Erythroblast (primary cell): ENCODE data around the gene TIMM29.

Source experiments
- GATA1 ChIP-seq: IDR thresholded peaks from 2 replicates; pipeline ENCODE4 v1.6.1; 2011; ENCODE audit warnings: low read depth, mild to moderate bottlenecking, control low read depth, low read length, moderate library complexity
- POLR2A ChIP-seq: IDR thresholded peaks from 2 replicates; pipeline ENCODE4 v1.6.1; 2011; ENCODE audit warnings: mild to moderate bottlenecking, low read length

DNA sequence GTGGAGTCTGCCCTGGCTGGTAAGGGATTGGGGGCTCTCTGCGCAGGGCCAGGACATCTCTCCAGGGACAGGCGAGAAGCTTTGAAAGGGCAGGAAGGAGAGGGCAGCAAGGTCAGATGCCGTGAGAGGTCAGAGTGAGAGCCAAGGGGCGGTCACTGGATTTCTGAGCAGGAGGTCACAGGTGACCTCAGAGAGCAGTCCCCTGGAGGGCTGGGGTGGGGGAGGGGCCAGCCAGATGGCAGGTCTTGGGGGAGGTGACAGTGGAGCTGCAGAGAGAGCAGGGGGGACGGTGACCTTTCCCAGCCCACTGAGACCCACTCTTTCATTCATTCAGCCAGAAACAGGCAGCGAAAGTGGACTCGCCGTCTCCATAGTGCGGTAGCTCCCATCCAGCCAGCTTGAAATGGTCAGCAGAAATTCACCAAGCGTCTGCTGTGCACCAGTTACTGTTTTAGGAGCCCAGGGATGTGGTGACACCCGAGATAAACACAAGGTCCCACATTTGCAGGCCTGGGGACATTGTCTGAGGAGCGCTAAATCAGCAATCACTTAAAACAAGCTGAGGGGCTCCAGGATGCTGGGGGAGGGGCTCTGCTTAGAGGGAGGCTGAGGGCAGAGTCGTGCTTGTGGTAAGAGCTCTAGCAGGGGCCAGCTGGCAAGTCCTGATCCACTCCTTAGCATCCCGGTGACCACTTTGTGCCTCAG, 47.1 kb upstream of the TIMM29 start:
- no peak for TF ChIP-seq POLR2A
- no peak for TF ChIP-seq GATA1
